Right ventricle myocardium superior (tissue), 1 donor: Measurements from ENCODE around the gene FBN2. TPM values are rescaled to one million over a fixed set of nuclear protein-coding genes. Genes with fewer than 3 reads are reported as not detected.
"Not testable (repeated sequence)": the region's sequence is repeated elsewhere in the genome, so short reads cannot be mapped to it uniquely, and the experiment has no call there.

Experiments
- ATAC-seq: fragments of 200-7000 bp; cut with Tn5 transposase; one replicate; pipeline ENCODE4 v1.9.1; 2020; ENCODE audit warnings: mild to moderate bottlenecking; ENCODE audit not compliant: poor library complexity
- DNase-seq: peaks from one replicate; pipeline ENCODE4 v3.0.0-alpha.2; 2020
- intact Hi-C: fragments of 100-400 bp; cut with DNase I; formaldehyde crosslinking; loops from one replicate; pipeline ENCODE4 v1.11.2; 2022
- total RNA-seq: library from RNA; stranded (reverse); fragmentation: NEBNext Ultra II Directional; extraction: Animal tissue kit (Norgen Biotek cat#: 25700); gene quantifications from one replicate; pipeline ENCODE4 v1.2.1, GENCODE V29; 2021
- donor health status: DM: no; HTN: yes; CAD: no; lungs with severe emphysema.

FBN2 gene
- total RNA-seq, 1 donor from 2014 or later = 23.5 TPM

DNA sequence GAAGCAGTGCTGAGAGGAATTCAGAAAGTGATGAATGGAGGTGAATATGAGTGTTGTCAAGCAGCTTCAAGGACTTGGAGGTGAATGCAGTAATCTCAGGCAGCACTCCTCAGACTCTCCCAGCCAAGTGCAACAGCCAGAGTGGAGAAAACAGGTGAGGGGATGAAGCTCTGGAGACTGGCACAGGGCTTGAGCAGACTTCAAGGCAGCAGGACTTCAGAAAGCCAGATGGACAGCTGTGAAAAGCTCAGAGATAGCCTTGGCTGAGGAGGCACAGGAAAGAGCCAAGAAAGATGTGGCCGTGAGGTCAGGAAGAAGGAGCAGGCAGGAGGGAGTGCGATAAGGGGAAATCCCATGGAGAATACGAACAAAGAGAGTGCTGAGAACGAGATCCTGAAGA is 194.9 kb downstream of the FBN2 start:
- no peak for DNase-seq
- intact Hi-C loops = no loop called here
- no peak for ATAC-seq

DNA sequence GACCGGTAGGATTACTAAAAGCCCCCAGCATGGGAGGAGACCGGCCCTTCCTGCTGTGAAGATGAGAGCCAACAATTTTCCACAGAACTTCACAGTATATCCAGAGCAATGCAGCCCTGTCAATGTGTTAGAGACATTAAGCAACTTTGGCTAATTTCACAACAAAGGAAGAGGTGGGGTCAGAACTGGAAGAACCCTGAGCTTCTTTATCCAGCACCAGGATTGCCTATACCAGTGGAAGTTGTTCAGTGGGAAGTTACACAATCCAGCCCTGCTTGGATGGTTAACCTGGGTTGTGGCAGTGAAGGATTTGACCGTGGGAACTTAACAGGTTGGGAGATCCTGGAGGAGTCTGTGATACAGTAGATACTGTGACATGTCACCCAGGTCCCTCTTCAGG is 197.0 kb downstream of the FBN2 start:
- DNase-seq (no peak), ATAC-seq (peak; percentile 25)
- intact Hi-C loops = no loop called here

DNA sequence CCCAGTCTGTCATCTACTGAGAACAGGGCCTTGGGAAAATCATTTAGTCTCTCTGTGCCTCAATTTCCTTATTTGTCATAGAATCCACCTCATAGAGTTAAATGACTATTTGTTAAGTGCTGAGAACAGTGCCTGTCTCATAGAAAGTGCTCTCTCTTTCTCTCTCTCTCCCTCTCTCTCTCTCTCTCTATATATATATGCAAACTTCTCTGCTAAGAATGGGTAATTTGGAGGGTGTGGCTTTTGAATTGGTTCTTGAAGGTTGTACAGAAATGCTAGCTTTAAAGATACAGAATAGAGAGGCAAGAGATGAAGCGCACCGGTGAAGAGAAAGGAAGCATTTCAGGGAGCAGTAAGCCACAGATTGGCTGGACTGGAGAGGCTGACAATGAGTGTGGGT is 197.4 kb downstream of the FBN2 start:
- intact Hi-C loops = no loop called here
- ATAC-seq (no peak), DNase-seq (no peak)

DNA sequence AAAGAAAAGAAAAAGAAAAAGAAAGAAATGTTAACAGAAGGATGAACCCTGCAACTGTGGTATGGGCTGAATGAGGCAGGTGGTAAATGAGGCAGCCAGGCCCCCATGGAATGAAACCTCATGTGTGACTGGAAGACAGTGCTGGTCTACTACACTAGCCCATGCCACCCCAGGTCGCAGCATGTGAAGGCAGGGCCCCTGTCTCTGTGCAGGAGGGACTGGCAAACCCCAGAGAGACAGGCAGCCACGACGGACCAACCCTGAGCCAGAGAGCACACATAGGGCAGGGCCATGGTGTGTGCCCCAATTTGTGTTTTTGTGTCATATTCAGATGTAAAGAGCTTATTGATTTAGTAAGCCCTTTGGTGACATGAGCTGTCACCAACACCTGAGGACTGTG is 198.5 kb downstream of the FBN2 start:
- DNase-seq = no peak
- peak; percentile 25 for ATAC-seq
- intact Hi-C loops = no loop called here

DNA sequence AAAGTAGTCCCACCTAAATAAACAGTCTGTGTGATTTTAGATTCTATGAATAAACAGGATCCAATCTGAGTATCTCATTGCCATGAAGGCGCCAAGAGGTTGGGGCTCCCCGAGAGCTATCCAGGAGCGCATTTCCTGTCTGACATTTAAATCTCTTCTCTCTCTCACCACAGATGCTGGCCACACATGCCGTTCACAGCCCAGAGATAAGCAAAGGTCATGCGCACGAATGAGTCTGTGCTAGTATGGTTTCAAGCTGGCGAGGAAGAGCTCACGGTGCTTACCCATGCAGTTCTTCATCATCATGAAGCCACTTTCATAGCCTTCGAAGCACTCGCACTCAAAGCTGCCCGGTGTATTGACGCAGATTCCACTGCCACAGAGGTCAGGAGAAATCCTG is 199.4 kb downstream of the FBN2 start:
- peak; percentile 47 for DNase-seq
- intact Hi-C loops = no loop called here
- peak; percentile 86 for ATAC-seq

- intact Hi-C loops = no loop called here
- DNase-seq (no peak), ATAC-seq (no peak)
Observed at GRCh38 chr5:128335339-128335738, 202.7 kb downstream of the FBN2 start.

- intact Hi-C loops = no loop called here
- ATAC-seq (no peak), DNase-seq (no peak)
Observed at GRCh38 chr5:128334010-128334716, 203.9 kb downstream of the FBN2 start.

GRCh38 chr5:128331261-128331660 is 206.8 kb downstream of the FBN2 start:
- ATAC-seq (no peak), DNase-seq (no peak)
- intact Hi-C loops = no loop called here

DNA sequence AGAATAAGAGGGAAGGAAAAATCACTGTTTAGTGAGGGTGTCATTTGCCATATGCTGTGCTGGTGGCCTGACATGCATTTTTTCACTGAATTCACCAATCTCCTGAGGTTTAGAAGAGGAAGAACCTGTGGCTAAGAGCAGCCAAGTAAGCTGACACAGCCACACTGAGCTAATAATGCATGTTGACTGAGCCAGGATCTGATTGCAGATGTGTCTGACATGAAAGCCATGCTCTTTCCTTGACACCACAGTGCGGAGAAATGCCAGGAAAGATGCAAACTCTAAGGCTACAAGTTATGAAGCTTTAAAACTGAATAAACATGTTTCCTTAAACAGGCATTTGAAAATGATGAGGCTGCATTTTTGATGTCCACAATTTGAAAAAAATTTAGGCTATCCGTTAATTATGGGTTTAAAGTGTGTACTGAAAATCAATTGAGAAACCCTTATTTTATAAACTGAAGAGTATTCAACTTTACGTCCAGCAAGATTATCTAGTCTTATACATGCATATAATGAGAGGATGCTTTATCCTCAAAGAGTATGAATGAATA is 208.6 kb downstream of the FBN2 start:
- no peak for ATAC-seq
- DNase-seq = no peak
- intact Hi-C loops = no loop called here

- intact Hi-C loops = no loop called here
- ATAC-seq = peak; percentile 79
- no peak for DNase-seq
Observed at GRCh38 chr5:128328446-128328845, 209.6 kb downstream of the FBN2 start.

DNA sequence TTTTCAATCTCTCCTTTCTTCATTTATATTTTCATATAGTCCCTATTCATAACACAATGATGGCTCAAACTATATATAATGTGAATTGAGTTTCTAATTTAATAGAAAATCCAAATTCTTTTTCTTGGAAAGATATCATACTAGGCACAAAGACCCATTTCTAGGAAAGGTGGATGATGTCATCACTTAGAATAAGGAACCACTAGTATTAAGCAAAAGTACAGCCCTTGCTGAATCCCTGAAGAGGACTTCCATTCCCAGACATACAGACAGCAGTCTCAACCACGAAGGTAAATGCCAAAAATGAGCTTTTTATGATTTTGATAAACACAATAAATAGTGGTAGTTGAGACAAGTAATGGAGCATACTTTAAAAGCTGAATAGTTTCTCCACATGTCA is 210.0 kb downstream of the FBN2 start:
- intact Hi-C loops = no loop called here
- ATAC-seq (no peak), DNase-seq (no peak)

- ATAC-seq, intact Hi-C loops, DNase-seq: not testable (repeated sequence)
Observed at GRCh38 chr5:128321418-128321817, 216.6 kb downstream of the FBN2 start.

- intact Hi-C loops = no loop called here
- DNase-seq = no peak
- ATAC-seq = no peak
Observed at GRCh38 chr5:128318691-128319090, 219.4 kb downstream of the FBN2 start.

DNA sequence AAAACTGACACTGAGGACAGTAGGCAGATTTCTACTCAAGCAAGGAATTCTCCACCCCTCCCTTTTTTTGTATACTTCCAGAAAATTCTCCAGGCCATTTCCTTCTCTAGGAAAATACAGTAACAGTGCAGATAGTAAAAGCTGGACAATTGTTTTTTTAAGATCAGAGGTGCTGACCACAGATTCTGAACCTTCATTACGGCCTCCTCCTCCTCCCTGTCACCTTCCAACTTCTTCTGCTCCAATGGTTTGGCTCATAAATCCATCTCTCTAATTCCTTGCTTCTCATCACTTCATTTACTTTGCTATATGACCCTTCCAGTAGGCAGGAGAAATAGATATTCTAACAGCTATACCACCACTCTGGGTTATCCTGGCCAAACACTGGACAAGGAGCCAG is 220.6 kb downstream of the FBN2 start:
- DNase-seq = no peak
- intact Hi-C loops = no loop called here
- no peak for ATAC-seq

DNA sequence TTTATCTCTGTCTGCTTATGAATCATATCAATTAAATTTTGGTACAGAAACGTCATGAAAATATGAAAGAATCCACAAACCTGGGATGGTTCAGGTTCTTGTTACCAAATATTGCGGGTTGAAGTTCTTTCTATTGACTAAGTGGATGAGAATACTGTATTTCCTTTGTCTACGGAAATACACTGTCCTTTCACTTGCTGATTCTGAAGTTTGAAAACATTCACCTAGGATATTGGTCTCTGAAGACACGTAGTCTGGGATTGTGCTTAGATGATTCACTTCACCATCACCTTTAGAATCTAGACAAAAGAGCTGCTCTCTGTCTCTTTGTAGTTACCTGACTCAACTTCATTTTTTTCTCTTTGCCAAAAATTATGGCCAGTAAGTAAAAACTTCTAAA is 222.4 kb downstream of the FBN2 start:
- no peak for DNase-seq
- intact Hi-C loops = no loop called here

GRCh38 chr5:128305341-128305740 is 232.7 kb downstream of the FBN2 start:
- intact Hi-C loops = no loop called here
- DNase-seq (no peak), ATAC-seq (no peak)

More for the DNA sequence above, 222.4 kb downstream of the FBN2 start:
- ATAC-seq = no peak

DNA sequence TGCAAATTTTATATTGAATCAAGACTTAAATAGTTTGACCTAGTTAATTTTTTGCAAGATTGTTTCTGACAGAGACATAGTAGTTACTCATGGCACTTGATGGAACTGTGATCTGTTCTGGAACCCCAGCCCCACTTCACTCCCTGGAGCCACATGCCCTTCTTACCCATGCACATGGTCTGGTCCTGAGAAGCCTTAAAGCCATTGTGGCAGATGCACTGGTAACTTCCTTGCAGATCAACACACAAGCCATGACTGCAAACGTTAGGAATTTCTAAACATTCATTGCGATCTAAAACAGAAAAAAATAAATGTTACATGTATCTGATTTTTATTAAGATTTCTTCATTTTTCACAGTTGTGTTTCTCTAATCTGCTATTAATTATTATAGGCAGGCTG is 233.3 kb downstream of the FBN2 start:
- no peak for DNase-seq
- no peak for ATAC-seq
- intact Hi-C loops = no loop called here

DNA sequence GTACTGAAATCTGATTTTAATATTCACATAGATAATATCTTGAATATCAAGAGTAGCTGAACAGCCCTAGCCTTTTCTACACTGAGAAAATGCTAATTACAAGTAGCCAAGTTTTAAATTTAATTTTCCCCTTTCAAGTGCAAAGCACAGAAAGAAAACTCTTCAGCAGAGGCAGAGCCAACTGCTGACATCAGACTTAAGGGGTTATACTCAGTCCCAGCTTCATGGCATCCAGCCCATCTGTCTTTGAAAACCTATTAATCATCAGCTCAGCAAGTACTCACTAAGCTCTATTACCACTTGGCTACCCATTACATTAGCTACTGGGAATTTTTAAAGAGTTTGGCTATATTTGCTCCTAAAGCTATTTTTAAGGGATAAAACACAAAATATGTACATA is 234.0 kb downstream of the FBN2 start:
- DNase-seq = no peak
- intact Hi-C loops = no loop called here
- no peak for ATAC-seq

DNA sequence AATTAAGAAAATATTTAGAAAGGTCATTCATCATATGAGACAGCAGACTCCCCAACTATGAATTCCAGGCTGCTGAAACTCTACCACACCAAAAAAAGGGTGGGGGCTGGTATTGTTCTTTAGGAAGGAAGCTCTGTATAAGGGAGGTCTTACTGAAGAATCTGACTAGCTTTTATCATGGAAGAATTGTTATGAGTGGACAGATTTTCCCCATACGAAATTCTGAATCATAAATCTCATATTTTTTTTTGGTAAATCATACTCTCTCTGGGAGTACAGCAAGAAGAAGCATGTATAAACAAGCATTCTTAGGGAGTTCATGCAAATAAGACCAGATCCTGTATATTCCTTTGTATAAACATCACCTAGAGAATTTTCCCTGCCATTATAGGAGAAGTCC is 234.5 kb downstream of the FBN2 start:
- intact Hi-C loops = no loop called here
- no peak for DNase-seq
- ATAC-seq = no peak

- intact Hi-C loops = no loop called here
- ATAC-seq (no peak), DNase-seq (no peak)
Observed at GRCh38 chr5:128300181-128300580, 237.9 kb downstream of the FBN2 start.
